HG03196 (cell line): ENCODE results near the gene GRM5.
A peak's percentile ranks its signal among the peaks of the same experiment; 100 is the strongest.
"Not testable (repeated sequence)": the region's sequence is repeated elsewhere in the genome, so short reads cannot be mapped to it uniquely, and the experiment has no call there.

ENCODE experiments used
- ATAC-seq: cut with Tn5 transposase; IDR thresholded peaks from one replicate; pipeline ENCODE4 v1.9.1; 2021; ENCODE audit not compliant: unreplicated experiment

GRM5 gene

GRCh38 chr11:88552379-88553062, 513.3 kb downstream of the GRM5 start:
- ATAC-seq, result peak; percentile 95

GRCh38 chr11:88544656-88545280, 521.0 kb downstream of the GRM5 start:
- ATAC-seq, result no peak

GRCh38 chr11:88543902-88544655, 521.7 kb downstream of the GRM5 start:
- ATAC-seq, result peak; percentile 98

- ATAC-seq, result no peak
Measured at GRCh38 chr11:88541006-88541405, 524.8 kb downstream of the GRM5 start.

GRCh38 chr11:88538098-88538497, 527.7 kb downstream of the GRM5 start:
- no peak for ATAC-seq

GRCh38 chr11:88537613-88538012, 528.2 kb downstream of the GRM5 start:
- ATAC-seq, result no peak

GRCh38 chr11:88536616-88537265, 529.0 kb downstream of the GRM5 start:
- ATAC-seq, result no peak

- peak; percentile 86 for ATAC-seq
Measured at GRCh38 chr11:88535916-88536547, 529.8 kb downstream of the GRM5 start.

GRCh38 chr11:88535266-88535665, 530.5 kb downstream of the GRM5 start:
- ATAC-seq, result no peak

GRCh38 chr11:88534706-88535105, 531.1 kb downstream of the GRM5 start:
- not testable (repeated sequence) for ATAC-seq

- ATAC-seq, result no peak
Measured at GRCh38 chr11:88534185-88534584, 531.6 kb downstream of the GRM5 start.

- ATAC-seq, result no peak
Measured at GRCh38 chr11:88533001-88533400, 532.8 kb downstream of the GRM5 start.

GRCh38 chr11:88531831-88532230, 534.0 kb downstream of the GRM5 start:
- ATAC-seq, result no peak

- ATAC-seq, result no peak
Measured at GRCh38 chr11:88529426-88529825, 536.4 kb downstream of the GRM5 start.

- no peak for ATAC-seq
Measured at GRCh38 chr11:88523386-88524071, 542.3 kb downstream of the GRM5 start.

GRCh38 chr11:88522624-88523385, 543.0 kb downstream of the GRM5 start:
- no peak for ATAC-seq

GRCh38 chr11:88521799-88522201, 544.0 kb downstream of the GRM5 start:
- ATAC-seq, result no peak

GRCh38 chr11:88521399-88521798, 544.4 kb downstream of the GRM5 start:
- ATAC-seq, result no peak

GRCh38 chr11:88520391-88520790, 545.4 kb downstream of the GRM5 start:
- ATAC-seq, result no peak

GRCh38 chr11:88515002-88515401, 550.8 kb downstream of the GRM5 start:
- ATAC-seq, result no peak
